GM19025 (cell line): ENCODE results near the gene ZDHHC1.
A peak's percentile ranks its signal among the peaks of the same experiment; 100 is the strongest.

Source experiments
- ATAC-seq: cut with Tn5 transposase; IDR thresholded peaks from one replicate; pipeline ENCODE4 v1.9.1; 2021; ENCODE audit warnings: mild to moderate bottlenecking, low read depth, moderate library complexity; ENCODE audit not compliant: unreplicated experiment

The ZDHHC1 gene

DNA sequence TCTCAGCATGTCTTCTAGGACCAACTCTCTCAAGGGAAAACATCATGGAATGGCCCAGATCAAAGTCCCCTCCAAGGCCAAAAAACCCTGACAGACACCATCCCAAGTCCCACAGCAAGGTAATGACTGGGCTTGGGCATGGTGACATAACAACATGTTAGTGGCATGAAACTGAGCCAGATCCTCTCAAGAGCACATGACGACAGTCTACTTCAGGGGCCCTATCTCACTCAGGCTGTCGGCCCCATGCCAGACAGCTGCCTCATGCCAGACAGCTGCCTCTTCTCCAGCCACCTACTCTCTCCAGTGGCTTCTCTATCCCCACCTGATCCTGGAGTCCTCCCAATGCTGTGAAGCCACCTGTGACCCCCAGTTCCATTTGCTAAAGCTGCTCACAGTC is 33.1 kb upstream of the ZDHHC1 start:
- ATAC-seq = no peak

DNA sequence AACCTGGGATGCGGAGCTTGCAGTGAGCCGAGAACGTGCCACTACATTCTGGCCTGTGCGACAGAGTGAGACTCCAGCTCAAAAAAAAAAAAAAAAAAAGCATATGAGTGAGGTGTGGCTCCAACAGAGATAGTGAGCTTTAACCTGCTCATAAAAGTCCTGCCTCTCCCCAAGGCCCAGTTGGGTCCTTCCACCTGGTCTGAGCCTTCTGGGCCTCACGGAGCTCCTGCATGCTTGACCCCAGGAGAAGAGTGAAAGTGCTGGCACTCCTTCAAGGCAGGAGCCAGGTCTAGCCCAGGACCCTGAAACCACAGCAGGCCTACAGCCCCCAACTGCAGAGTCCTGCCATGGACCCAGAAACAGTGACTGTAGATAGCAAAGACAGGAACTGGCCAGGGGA is 32.3 kb upstream of the ZDHHC1 start:
- ATAC-seq = no peak

DNA sequence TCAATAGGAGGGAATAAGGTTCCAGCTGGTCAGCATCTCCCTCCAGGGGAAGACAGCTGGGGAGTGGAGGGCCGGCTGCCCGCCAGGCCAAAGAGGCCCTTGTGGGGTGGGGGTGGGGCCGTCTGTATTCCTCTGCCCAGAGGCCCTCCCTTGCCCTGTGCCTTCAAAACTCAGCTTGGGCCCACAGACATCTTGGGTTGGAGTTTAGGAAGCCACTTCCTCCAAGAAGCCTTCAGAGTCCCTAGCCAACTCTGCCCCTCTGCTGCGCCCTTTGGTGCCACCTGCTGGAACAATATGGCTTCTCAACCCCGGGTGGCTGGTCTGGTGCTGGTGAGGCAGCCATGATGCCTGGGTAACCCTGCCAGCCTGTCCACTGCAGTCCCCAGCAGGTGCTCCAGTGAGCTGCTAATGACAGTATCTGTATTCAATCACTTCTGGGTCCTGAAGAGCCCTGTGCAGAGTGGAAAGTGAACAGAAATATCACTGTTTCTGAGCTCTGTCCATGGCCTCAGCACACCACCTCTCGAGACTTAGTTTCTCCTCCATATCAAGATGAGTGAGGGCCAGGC is 31.3 kb upstream of the ZDHHC1 start:
- ATAC-seq = no peak

DNA sequence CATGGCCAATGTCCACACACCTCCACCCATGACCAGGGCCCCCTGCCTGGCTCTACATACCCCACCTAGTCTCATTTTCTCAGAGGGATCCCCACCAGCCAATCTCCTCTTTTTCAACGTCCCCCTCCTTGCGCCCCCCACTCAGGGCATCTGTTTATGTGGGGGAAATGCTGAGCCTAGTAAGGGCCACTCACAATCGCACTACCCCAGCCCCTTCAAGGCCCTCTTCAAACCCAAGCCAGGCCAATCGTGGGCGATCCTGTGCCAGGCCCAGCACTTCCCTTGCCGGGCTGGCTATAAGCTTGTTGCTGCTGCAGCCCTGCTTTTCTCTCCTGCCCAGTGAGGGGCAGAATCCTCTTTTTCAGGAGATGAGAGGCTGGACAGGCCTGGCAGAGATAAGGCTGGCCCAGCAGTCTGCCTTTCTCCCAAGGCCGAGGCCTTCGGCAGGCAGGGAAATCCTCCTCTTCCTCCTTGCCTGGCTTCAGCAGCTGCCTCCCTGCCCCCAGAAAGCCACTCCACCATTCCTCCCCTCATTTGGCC is 30.8 kb upstream of the ZDHHC1 start:
- ATAC-seq = no peak

DNA sequence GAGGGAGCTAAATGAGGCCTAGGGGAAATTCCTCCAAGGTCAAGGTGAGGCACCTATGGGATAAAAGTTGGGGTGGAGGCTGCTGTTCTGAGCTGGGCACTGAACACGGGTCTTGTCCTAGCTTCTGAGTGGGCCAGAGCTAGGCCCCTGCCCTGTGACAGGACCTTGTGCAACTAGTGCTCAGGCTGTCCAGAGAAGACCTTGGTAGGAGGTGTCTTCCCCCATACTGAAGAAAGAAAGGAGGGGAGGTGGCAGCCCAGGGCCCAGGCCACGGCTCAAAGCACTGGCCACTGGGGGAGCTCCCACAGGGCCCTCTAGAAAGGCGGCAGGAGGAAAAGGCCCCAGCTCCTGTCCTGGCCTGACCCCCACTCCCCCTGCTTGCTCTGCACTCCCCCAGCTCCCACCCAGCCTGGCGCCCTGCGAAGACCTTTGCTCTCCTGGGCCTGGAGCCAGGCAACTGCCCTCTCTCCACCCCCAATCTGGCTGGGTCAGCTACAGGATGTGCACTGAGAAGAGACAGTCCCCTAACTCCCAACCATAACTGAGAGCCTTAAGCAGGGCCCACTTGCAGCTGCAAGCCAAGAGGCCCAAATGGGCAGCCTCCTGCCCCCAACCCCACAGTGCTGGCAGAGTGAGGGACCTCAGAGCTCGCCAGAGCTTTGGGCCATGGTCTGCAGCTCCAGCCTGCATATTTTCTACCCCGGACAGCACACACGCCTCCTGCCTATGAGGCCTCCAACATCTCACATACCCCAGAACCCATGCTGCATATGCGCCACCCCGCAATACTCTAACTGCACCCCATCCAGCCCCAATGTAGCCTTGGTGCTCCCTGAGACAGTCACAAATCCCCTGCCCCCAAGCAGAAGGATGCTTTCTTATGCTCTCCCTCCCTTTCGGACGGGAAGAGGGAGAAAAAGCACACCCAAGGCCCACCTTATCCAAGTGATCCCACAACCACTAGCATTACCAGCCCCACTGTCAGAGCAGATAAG is 29.9 kb upstream of the ZDHHC1 start:
- no peak for ATAC-seq

DNA sequence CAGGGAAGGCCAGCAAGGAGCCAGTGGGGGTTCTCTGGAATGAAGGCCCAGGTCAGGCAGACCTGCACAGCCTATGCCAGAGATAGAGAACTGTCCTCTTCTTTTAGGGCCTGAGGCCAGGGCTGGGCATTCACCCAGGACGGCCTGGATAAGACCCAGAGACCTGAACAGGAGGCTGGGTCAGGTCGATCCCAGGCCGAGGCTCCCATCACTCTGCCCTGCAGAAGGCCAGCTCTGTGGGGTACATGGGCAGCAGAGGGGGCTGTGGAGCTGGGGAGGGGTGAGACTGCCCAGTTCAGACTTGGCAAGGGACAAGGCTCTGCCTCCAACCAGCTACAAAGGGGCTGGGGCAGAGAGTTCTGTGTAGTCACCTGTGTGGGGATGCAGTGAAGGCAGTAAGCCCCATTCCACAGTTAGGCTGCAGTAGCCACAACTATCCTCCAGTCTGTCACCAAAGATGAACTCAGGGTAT is 29.2 kb upstream of the ZDHHC1 start:
- no peak for ATAC-seq

DNA sequence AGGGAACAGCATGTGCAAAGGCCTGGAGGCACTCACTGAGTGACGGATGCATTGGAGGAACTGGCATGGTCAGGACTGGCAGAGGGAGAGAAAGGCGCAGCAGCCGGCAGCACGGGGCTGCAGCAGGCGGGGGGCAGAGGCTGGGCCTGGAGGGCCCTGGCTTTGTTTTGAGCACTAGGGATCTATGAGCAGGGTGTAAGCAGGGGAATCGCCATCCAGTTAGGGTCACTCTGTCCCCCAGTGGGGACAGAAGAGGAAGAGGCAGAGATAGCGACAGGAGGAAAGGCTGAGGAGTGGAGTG is 28.8 kb upstream of the ZDHHC1 start:
- ATAC-seq = no peak

DNA sequence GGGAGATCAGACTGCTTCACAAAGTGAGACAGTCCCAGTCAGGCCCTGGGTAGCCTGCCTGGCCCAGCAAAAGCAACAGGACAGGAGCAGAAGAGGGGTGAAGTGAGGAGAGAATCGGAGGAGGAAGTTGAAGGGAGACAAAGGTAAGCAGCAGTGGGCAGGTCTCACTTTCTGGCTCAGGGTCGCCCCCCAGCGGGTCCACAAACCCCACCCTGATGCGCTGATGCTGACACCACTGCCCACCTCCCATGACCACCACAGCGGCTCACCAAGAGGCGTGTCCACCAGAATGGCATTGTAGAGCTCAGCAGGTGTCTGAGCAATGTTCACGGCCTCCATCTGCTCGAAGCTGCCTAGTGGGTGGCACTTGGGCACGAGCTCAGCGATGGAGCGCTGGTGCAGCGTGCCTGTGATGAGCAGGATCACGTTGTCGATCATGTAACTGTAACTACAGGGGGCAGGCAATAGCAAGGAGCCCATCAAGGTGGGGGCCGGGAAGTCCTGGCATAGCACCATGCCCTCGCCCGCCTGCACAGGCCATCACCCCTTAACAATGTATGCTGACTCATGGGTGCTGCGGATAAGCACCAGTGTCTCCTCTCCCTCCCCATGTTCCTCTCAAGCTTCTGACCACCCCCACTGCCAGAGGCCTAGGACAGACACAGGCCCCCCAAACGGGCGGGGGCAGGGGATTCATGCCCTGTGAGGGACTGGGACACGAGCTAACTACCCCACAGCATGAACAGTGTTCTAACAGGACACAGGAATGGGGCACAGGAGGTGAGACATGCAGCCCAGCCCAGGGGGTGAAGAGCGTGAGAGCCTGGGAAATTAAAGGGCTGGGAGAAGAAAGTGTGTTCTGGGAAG is 28.2 kb upstream of the ZDHHC1 start:
- ATAC-seq = no peak

DNA sequence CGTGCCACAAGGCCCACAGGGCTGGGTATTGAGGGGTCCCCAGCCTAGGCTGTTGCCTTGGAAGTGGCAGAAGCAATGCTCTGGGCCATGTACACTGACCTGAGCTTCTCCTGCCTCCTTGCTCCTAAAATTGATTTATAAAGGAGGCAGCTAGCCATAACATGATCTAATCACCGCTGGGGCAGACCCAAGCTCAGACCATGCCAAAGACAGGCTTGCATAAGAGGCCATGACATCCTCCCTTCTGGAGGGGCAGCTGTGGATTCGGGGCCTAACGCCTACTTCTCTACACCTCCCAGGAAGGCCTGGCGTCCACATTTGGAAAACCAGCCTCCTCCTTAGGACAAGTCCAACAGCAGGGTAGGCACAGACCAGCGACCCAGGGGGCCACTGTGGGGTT is 27.0 kb upstream of the ZDHHC1 start:
- ATAC-seq = no peak

DNA sequence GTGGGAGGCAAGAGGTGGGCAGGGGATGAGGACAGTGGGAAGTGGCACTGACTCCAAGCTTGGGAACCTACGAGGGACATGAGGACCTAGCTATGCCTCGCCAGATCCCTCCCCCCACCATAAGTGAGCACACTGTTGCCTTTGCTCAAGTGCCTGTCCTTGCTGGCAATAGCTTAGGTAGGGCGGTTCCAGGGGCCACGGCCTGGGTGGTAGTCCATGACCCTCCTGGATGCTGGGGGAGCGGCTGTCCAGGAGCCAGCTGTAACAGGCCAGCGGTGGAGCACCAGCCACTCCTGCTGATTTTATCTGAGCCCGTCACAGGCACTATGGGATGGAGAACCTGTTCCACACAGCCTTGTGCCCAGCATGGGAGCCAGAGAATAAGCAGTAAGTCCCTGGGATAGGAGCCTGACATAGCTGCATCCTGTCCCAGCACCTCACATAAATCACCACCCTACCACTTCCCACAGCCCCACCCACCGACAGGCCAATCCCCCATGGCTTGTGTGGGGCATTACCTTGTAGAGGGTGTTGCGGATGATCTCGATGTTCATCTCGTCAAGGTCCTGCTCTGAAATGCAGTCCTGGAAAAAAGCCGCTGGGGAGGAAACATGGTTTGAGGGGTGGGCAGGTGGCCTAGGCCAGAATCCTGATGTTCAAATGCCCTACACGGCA is 26.4 kb upstream of the ZDHHC1 start:
- no peak for ATAC-seq

DNA sequence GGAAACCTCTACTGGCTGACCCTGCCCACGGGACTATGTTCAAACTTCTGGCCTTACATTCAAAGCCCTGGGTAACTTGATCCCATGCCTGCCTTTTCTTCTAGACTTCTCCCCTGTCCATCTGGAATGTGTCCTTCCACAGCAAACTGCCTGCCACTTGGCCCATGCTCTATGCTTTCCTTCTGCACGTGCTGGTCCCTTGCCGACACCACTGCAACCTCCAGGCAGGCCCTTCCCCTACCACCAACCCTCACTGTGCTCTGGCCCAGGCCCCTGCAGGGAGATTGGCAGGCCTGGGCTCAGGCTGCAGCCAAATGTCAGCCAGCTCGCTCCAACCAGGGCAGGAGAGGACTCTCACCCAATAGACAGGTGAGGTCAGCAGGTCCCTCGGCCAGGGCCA is 25.6 kb upstream of the ZDHHC1 start:
- no peak for ATAC-seq

DNA sequence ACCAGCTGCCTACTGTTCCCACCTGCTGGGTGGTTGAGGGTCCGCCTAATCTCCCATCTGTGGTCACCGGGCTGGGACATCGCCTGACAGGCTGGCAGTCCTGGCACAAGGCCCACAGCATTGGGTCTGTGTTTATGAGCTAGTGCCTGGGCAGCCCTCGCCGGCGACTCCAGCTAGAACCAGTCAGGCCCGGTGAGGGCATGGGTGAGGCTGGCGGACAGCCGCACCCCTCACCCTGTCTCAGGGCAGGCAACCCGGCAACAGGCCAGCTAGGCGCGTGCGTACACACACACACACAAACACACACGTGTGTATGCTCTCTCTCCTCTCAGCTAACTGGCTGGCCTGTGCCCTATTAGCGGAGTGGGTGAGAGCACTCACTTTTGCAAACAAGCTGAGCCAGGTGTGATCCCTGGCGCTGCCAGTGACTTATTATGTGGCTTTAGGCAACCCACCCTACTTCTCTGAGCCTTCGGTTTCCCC is 25.0 kb upstream of the ZDHHC1 start:
- ATAC-seq = no peak

DNA sequence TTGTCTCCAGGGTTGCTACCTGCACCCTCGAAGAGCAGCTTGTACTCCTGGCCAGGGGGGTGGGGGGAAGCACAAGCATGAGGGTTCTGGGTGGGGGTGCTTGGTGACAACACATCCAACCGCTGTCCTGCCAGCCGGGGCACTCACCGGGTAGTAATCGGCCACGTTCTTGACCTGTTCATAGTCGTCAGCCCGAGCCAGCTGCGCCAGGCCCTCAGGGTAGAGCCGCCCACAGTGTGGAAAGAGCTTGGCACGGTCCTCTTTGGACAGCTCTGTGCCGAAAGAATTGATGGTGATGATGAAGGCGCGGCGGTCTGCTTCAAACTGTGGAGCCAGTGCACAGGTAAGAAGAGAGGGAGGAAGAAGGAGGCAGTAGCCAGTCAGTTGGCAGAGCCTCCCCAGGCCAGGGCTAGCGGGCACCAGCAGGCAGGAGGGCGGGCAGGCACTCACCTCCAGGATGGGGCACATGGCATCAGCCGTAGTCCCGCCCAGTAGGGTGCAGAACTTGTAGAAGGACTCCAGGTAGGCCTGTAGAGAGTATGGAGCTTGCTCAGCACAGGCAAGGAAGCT is 22.6 kb upstream of the ZDHHC1 start:
- ATAC-seq = no peak

DNA sequence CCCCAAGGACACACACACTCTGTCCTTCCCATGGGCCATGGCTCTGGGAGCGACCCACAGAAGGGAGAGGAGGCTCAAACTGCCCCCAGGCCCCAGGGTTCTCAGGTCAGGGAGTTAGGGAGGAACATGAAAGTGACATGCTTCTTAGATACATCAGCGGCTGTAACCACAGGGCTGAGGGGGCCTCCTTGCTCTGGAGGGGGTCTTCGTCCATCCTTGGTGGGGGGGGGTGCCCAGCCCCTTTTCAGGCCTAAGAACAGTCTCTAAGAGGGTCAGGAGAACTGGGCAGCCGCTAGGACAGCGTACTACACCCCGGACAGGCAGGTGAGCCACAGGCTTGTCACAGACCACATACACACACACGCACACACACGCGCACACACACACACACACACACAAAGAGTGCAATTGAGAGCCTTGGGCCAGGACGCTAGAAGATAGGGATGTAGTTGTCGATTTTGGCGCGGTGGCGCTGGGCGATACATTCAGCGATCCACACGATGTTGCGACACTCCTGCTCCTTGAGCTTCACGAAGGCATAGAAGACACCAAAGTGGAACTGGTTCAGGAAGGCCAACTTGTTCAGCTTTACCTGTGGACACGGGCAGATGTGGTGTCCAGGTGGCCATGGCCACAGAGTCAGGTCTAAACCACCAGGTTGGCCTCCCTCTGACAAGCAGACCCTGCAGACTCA is 22.0 kb upstream of the ZDHHC1 start:
- ATAC-seq = no peak

DNA sequence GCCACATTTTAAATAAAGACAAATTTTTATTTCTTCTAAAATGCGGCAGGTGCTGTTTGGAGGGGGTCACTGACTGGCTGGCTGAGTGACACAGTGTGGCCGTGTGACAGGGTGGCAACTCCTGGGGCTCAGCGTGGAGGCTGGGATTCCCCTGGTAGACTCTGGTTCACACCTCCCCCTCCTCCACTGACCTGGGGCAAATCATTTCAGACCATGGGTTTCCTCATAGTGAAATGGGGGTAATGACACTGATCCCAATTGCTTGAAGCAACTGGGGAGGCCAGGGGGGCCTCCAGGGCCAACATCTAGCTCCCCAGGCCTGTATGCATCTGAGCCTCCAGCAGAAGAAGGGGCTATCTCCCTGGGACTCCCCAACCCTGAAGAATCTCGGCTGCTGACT is 21.2 kb upstream of the ZDHHC1 start:
- peak; percentile 52 for ATAC-seq

DNA sequence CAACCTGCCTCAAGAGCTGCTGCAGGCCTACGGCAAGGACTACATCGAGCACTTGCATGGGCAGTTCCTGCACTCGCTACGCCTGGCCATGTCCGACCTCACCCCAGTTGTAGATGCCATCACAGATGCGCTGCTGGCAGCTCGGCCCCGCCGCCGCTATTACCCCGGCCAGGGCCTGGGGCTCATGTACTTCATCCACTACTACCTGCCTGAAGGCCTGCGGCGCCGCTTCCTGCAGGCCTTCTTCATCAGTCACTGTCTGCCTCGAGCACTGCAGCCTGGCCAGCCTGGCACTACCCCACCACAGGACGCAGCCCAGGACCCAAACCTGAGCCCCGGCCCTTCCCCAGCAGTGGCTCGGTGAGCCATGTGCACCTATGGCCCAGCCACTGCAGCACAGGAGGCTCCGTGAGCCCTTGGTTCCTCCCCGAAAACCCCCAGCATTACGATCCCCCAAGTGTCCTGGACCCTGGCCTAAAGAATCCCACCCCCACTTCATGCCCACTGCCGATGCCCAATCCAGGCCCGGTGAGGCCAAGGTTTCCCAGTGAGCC is 20.4 kb upstream of the ZDHHC1 start:
- ATAC-seq = no peak

DNA sequence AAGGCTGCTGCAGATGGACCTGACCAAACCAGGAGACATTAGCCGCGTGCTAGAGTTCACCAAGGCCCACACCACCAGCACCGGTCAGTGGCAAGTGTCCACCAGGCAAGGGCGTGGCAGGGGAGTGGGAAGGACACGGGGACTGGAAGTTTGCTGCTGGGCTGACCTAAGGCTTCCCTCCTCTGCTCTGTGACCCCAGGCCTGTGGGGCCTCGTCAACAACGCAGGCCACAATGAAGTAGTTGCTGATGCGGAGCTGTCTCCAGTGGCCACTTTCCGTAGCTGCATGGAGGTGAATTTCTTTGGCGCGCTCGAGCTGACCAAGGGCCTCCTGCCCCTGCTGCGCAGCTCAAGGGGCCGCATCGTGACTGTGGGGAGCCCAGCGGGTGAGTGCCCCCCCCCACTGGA is 19.5 kb upstream of the ZDHHC1 start:
- ATAC-seq = no peak

DNA sequence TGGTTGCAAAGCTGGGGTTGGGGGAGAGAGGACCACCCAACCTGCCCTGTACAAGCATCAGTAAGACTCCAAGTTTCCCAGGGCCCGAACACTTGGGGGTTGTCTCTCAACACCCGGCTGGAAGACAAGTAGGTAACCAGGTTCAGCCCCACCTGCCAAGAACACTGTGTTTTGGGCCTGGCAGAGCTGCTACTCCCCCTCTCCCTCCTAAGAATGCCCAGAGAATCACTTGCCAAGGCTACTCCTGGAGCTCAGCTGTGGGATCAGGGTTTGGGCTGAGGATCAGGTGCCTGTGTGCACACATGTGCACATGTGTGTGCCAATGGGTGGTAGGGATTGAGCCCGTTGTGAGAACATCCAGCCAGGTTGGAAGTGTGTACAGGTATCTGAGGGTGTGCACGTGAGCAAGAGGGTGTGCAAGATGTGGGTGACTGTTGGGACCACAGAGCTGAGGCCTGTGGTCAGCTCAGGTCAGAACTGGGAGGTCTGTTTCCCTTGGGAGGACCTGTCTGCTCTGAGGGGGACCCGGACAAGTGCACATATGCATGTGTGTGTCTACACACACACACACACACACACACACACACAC is 16.9 kb upstream of the ZDHHC1 start:
- no peak for ATAC-seq

DNA sequence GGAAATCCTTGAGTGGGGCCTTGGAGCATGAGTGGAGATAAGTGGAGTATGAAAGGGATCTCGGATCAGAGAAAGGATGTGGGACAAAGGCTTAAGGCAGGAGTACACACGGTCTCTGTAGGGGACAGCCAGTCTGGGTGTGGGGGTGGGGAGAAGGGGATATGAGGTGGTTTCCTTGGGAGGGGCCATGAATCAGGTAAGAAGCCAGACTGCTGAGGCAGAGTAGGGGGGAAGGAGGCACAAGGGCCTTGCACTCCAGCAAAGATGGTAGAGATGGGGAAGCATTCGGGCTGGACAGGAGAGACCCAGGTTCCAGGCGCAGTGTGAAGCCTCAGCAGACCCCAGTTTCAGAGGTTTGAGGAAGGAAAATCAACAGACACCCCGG is 16.2 kb upstream of the ZDHHC1 start:
- ATAC-seq = no peak
